Rectal smooth muscle tissue (tissue), 1 donor: ENCODE data around the gene CACNG7.

Source experiments
- H3K27ac ChIP-seq: one replicate; pipeline ENCODE4 v1.7.0; 2013; ENCODE audit warnings: low read depth, low read length, inconsistent platforms
- H3K27me3 ChIP-seq: one replicate; pipeline ENCODE4 v1.7.0; 2013; ENCODE audit warnings: low read length; ENCODE audit not compliant: control insufficient read depth, insufficient read depth
- H3K36me3 ChIP-seq: one replicate; pipeline ENCODE4 v1.7.0; 2013; ENCODE audit warnings: low read length; ENCODE audit not compliant: control insufficient read depth, insufficient read depth
- H3K4me1 ChIP-seq: one replicate; pipeline ENCODE4 v1.7.0; 2013; ENCODE audit warnings: low read length; ENCODE audit not compliant: control insufficient read depth, insufficient read depth
- H3K4me3 ChIP-seq: one replicate; pipeline ENCODE4 v1.7.0; 2013; ENCODE audit warnings: low read length
- H3K9ac ChIP-seq: one replicate; pipeline ENCODE4 v1.7.0; 2013; ENCODE audit warnings: low read length

The CACNG7 gene

DNA sequence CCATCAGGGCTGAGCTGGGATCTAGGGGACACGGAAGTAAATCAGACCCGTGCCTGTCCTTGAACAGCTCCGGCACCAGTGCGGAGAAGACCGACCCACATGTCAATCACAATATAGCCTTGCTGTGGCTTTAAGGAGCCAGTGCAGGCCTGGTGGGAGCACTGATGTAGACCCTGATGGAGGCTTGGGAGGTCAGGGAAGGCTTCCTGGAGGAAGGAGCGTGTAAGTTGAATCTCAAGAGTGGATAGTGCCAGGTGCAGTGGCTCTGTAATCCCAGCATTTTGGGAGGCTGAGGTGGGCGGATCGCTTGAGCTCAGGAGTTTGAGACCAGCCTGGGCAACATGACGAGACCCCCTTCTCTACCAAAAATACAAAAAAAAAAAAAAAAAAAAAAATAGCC, 42.9 kb downstream of the CACNG7 start:
- Histone ChIP-seq H3K4me3 (no peak overlapping the region), H3K27me3 (no peaks in the 10 kb centered on the region), H3K27ac (no peak overlapping the region), H3K9ac (no peak overlapping the region), H3K4me1 (no peaks in the 10 kb centered on the region), H3K36me3 (no peaks in the 10 kb centered on the region)

DNA sequence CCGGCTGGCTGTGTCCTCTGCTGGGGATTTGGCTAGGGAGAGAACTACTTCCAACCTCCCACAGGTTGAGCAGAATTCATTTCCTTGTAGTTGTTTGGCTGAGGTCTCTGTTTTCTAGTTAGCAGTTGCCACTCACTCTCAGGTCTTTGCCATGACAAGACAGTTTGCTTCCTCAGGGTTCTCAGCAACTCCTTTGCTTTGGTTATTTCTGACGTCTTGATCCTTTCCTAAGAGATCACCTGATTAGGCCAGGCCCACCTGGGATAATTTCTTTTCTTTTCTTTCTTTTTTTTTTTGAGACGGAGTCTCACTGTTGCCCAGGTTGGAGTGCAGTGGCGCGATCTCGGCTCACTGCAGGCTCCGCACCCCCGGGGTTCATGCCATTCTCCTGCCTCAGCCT, 44.3 kb downstream of the CACNG7 start:
- Histone ChIP-seq H3K27ac (no peak overlapping the region), H3K4me3 (no peak overlapping the region), H3K36me3 (no peaks in the 10 kb centered on the region), H3K27me3 (peaks cover 6% of the 10 kb centered on the region), H3K4me1 (no peaks in the 10 kb centered on the region), H3K9ac (no peak overlapping the region)

DNA sequence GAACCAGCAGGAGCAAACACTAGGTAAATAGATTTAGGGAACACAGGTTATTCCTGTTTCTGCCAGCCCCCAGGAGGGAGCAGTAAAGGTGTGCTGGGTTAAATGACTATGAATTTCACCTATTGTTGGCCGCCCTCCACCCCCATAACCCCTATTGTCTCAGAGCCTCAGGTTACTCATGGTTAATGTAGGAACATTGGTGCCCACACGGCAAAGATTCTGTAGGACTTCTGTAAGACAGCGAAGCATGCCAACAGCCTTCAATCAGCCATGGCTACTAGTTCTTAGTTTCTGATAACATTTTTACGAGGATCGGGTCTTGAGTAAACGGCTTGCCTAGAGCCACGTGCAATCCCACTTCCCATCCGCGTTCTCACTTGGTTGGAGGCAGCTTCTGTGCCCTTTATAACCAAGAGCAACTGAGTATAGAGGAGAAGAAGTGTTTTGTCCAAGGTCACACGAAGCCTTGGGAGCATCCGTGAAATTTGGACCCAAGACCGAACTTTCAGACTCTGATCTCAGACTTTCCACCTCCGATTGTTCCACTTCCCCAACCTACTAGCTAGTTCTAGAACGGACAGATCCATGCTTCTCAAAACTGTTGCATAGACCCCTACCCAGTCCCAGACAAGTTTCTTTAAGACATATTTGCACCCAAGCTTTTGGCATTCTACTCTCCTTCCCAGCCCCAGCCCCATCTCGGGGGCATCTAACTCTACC, 48.5 kb downstream of the CACNG7 start:
- H3K9ac ChIP-seq, result no peak overlapping the region
- no peaks in the 10 kb centered on the region for H3K4me1 ChIP-seq
- no peak overlapping the region for H3K4me3 ChIP-seq
- H3K36me3 ChIP-seq, result no peaks in the 10 kb centered on the region
- no peak overlapping the region for H3K27ac ChIP-seq
- H3K27me3 ChIP-seq, result peaks cover 26% of the 10 kb centered on the region

DNA sequence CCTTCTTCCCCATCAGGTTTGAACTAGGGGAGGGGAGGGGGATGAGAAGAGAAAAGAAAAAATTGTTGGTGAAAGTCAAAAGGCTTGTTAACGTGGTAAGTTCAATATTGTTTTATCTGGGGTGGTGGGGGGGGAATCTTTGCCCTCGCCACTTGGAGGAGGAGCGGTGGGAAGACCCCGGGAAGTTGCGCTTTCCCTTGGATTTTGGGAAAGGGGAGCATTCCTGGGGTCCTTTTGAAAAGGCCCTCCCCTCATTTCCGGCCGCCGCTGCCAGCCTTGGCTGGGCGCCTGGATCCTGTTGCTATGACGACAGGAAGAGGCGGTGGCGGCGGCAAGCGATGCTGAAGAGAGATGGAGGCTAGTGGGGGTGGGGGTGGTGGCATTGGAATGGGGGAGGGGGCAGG, 49.1 kb downstream of the CACNG7 start:
- Histone ChIP-seq H3K27ac (no peak overlapping the region), H3K9ac (no peak overlapping the region), H3K36me3 (no peaks in the 10 kb centered on the region), H3K4me1 (no peaks in the 10 kb centered on the region), H3K4me3 (no peak overlapping the region), H3K27me3 (peaks cover 26% of the 10 kb centered on the region)

DNA sequence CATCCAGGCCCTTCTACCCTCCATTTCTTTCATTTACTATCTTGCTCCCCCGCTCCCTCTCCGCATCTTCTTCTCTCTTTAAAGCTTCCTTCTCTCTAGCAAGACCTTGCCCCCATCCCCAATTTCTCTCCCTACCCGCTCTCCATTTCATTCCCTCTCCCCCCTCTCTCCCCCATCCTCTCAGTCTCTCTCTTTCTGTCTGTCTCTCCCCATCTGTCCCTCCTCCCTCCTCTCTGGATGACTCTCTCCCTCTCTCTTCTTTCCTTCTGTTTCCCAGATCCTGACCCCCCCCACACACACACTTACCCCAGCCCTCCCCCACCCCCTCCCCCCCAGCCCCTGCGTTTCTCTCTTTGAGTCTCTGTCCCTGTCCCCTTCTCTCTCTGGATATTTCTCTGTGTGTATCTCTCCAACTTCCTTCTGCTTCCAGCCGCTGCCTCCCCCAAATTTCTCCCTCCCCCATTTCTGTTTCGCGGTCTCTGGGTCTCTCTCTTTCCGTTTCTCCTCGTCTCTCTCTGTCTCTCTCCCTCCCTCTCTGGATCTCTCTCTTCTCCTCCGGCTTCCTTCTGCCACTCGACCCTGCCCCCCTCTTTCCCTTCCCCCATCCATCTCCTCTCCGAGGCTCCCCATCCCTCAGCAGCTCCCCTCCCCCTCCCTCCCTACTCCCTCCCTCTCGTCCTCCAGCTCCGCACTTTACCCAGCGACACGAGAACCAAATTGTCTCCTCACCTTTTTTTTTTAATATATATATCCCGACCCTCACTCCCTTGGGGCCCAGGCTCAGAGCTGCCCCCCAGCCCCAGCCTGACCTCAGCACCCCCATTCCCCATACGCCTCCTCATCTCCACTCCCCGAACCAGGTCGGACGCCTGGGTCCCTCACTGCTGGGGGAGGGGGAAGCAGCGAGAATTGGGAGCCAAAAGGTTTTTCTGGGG, 50.0 kb downstream of the CACNG7 start:
- Histone ChIP-seq H3K9ac (no peak overlapping the region), H3K27me3 (peaks cover 31% of the 10 kb centered on the region), H3K4me1 (no peaks in the 10 kb centered on the region), H3K27ac (no peak overlapping the region), H3K36me3 (no peaks in the 10 kb centered on the region), H3K4me3 (no peak overlapping the region)

GRCh38 chr19:53960187-53960586, 51.1 kb downstream of the CACNG7 start:
- Histone ChIP-seq H3K36me3 (no peaks in the 10 kb centered on the region), H3K27me3 (peaks cover 33% of the 10 kb centered on the region), H3K4me1 (no peaks in the 10 kb centered on the region), H3K4me3 (no peak overlapping the region), H3K27ac (no peak overlapping the region), H3K9ac (no peak overlapping the region)

DNA sequence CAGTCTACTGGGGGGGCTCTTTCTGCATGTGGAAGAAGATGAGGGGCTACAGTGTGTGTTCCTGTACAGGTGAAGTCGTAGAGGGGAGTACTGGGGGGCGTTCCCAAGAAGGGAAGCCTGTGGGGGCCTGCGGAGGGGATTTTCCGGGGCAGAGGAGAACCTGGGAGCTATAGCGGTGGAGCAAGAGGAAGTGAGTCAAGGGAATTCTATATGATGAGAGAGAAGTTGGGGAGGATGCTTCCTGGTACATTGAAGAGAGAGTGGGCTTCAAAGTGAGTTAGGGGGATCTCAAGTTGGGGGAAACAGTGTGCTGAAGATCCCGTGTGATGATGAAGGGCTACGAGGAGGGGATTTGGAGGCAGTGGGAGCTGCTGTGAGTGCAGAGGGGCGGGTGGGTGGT, 51.8 kb downstream of the CACNG7 start:
- Histone ChIP-seq H3K4me3 (no peak overlapping the region), H3K27me3 (peaks cover 36% of the 10 kb centered on the region), H3K27ac (no peak overlapping the region)

GRCh38 chr19:53961523-53962356, 52.7 kb downstream of the CACNG7 start:
- Histone ChIP-seq H3K36me3 (no peaks in the 10 kb centered on the region), H3K9ac (no peak overlapping the region), H3K27me3 (peaks cover 36% of the 10 kb centered on the region), H3K4me3 (no peak overlapping the region), H3K27ac (no peak overlapping the region), H3K4me1 (no peaks in the 10 kb centered on the region)

More for the DNA sequence above, 51.8 kb downstream of the CACNG7 start:
- Histone ChIP-seq H3K36me3 (no peaks in the 10 kb centered on the region), H3K4me1 (no peaks in the 10 kb centered on the region), H3K9ac (no peak overlapping the region)

GRCh38 chr19:53962887-53963431, 53.9 kb downstream of the CACNG7 start, which contains the start of gene CACNG8:
Gene CACNG8 (plus strand): TSS chr19:53962937.
- no peaks in the 10 kb centered on the region for H3K4me1 ChIP-seq
- no peaks in the 10 kb centered on the region for H3K36me3 ChIP-seq
- H3K9ac ChIP-seq, result no peak within 1 kb of the TSS
- no peak within 1 kb of the TSS for H3K4me3 ChIP-seq
- H3K27me3 ChIP-seq, result peaks cover 31% of the 10 kb centered on the region
- H3K27ac ChIP-seq, result no peak within 1 kb of the TSS

DNA sequence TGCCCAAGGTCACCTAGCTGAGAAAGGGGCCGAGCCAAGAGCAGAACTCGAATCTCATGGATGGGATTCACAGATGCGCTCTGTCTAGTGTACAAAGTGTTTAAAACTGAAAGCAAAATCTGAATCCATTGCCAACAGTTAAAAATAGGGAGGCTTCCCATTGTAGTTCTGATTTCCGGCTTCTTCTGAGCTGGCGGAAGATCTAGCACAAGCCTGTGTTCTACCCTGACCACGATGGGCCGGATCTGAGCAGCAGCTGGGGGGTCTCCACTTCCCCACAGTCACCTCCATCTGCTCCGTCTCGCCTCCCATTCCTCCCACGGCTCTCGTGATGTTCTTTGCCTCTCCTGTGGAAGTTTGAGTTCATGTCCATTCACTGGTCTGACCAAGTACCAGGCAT, 56.0 kb downstream of the CACNG7 start:
- Histone ChIP-seq H3K36me3 (no peaks in the 10 kb centered on the region), H3K27ac (no peak overlapping the region), H3K4me3 (no peak overlapping the region), H3K4me1 (no peaks in the 10 kb centered on the region), H3K9ac (no peak overlapping the region), H3K27me3 (peaks cover 21% of the 10 kb centered on the region)

- no peak overlapping the region for H3K9ac ChIP-seq
- no peak overlapping the region for H3K4me3 ChIP-seq
- H3K4me1 ChIP-seq, result no peaks in the 10 kb centered on the region
- H3K27ac ChIP-seq, result no peak overlapping the region
- H3K27me3 ChIP-seq, result peaks cover 10% of the 10 kb centered on the region
- no peaks in the 10 kb centered on the region for H3K36me3 ChIP-seq
Measured at GRCh38 chr19:53966931-53967330, 57.9 kb downstream of the CACNG7 start.

DNA sequence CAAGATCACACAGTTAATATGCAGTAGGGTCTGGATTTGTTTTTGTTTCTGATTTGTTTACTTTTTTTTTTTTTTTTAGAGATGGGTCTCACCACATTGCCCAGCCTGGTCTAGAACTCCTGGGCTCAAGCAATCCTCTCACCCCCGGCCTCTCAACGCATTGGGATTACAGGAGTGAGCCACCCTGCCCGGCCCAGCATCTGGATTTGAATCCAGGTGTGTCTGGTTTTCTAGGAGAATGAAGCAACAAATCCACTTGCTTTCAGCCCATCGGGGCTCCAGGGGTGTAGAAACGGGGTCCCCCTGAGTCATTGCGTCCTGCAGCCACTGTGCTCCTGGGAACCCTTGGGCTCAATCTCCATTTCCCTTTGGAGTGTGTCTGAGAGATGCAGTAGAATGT, 60.3 kb downstream of the CACNG7 start:
- Histone ChIP-seq H3K9ac (no peak overlapping the region), H3K27ac (no peak overlapping the region), H3K4me3 (no peak overlapping the region), H3K36me3 (no peaks in the 10 kb centered on the region), H3K4me1 (no peaks in the 10 kb centered on the region), H3K27me3 (peaks cover 3% of the 10 kb centered on the region)
